BLaER1 treated with 17β-estradiol and CSF1 and Interleukin-3, amounts not matched to agents 10 nM and 100 nM (cell line): Measurements from ENCODE around the gene SRGN.

Experiments
- H3K27ac ChIP-seq, 11 experiments: shearing (Covaris generic); formaldehyde crosslinking; 2 replicates each; pipeline ENCODE4 v1.8.1; 2022
- H3K27me3 ChIP-seq, 11 experiments: shearing (Covaris generic); formaldehyde crosslinking; 2 replicates each; pipeline ENCODE4 v1.8.1; 2022
- H3K36me3 ChIP-seq, 11 experiments: shearing (Covaris generic); formaldehyde crosslinking; 2 replicates each; pipeline ENCODE4 v1.8.1; 2022
- H3K4me1 ChIP-seq, 10 experiments: shearing (Covaris generic); formaldehyde crosslinking; 2 replicates each; pipeline ENCODE4 v1.8.1; 2022
- H3K4me2 ChIP-seq, 11 experiments: shearing (Covaris generic); formaldehyde crosslinking; 2 replicates each; pipeline ENCODE4 v1.8.1; 2022
- H3K4me3 ChIP-seq, 10 experiments: shearing (Covaris generic); formaldehyde crosslinking; 2 replicates each; pipeline ENCODE4 v1.8.1; 2022
- H3K9ac ChIP-seq, 11 experiments: shearing (Covaris generic); formaldehyde crosslinking; 2 replicates each; pipeline ENCODE4 v1.8.1; 2022
- H3K9me3 ChIP-seq, 11 experiments: shearing (Covaris generic); formaldehyde crosslinking; replicated peaks in 1 of 11; 2 replicates each; pipeline ENCODE4 v1.8.1; 2022
- H4K20me1 ChIP-seq, 11 experiments: shearing (Covaris generic); formaldehyde crosslinking; 2 replicates each; pipeline ENCODE4 v1.8.1; 2022
- Cebpa-rat ChIP-seq, 11 experiments: shearing (Covaris generic); IDR thresholded peaks; 2 replicates each; pipeline ENCODE4 v1.8.1; 2022

SRGN gene

GRCh38 chr10:69100136-69100872 is 12.4 kb downstream of the SRGN start:
- H3K27me3 ChIP-seq: no peaks in the 10 kb centered on the region
- H3K9ac ChIP-seq: peak overlapping the region in 3 of 11 experiments; percentile 15 to 69 (median 30); a peak in 5 of 22 replicates
- H3K27ac ChIP-seq: peak overlapping the region in 4 of 11 experiments; percentile 28 to 53 (median 44); a peak in 4 of 22 replicates

GRCh38 chr10:69101451-69102095 is 13.7 kb downstream of the SRGN start:
- Histone ChIP-seq H3K4me2 (peak overlapping the region in 8 of 11 experiments; percentile 23 to 89 (median 63); a peak in 16 of 22 replicates), H3K27me3 (no peaks in the 10 kb centered on the region), H3K4me1 (peaks cover 5 to 67% (median 43%) of the 10 kb centered on the region in 10 experiments; a peak in 18 of 20 replicates), H4K20me1 (peaks cover 0 to 100% (median 96%) of the 10 kb centered on the region in 11 experiments; a peak in 19 of 22 replicates), H3K9ac (peak overlapping the region in 3 of 11 experiments; percentile 6 to 30 (median 25); a peak in 3 of 22 replicates), H3K9me3 (0 out of 22 replicates have a peak, but pooled peaks cover 0 to 6% (median 0%) of the 10 kb centered on the region in 11 experiments), H3K36me3 (peaks cover 0 to 97% (median 93%) of the 10 kb centered on the region in 11 experiments; a peak in 21 of 22 replicates), H3K4me3 (peak overlapping the region in 3 of 10 experiments; percentile 9 to 22 (median 10); a peak in 2 of 20 replicates), H3K27ac (peak overlapping the region in 6 of 11 experiments; percentile 5 to 53 (median 38); a peak in 9 of 22 replicates)
- no peak for TF ChIP-seq Cebpa-rat (IDR thresholded peaks at IDR 0.05)

More at GRCh38 chr10:69100136-69100872, 12.4 kb downstream of the SRGN start:
- peak in 1 of 11 experiments; percentile 41; a peak in 1 of 22 replicates for TF ChIP-seq Cebpa-rat (IDR thresholded peaks at IDR 0.05)
- Histone ChIP-seq H3K36me3 (peaks cover 0 to 100% (median 99%) of the 10 kb centered on the region in 11 experiments; a peak in 21 of 22 replicates), H3K4me1 (peaks cover 5 to 79% (median 55%) of the 10 kb centered on the region in 10 experiments; a peak in 19 of 20 replicates), H3K9me3 (0 out of 22 replicates have a peak, but pooled peaks cover 0 to 6% (median 0%) of the 10 kb centered on the region in 11 experiments), H3K4me3 (peak overlapping the region in 3 of 10 experiments; percentile 0 to 34 (median 8); a peak in 3 of 20 replicates), H4K20me1 (peaks cover 0 to 100% (median 100%) of the 10 kb centered on the region in 11 experiments; a peak in 20 of 22 replicates), H3K4me2 (peak overlapping the region in 8 of 11 experiments; percentile 23 to 89 (median 63); a peak in 14 of 22 replicates)

GRCh38 chr10:69102440-69102839 is 14.5 kb downstream of the SRGN start:
- Histone ChIP-seq H3K27ac (peak overlapping the region in 5 of 11 experiments; percentile 10 to 53 (median 46); a peak in 5 of 22 replicates), H3K4me2 (peak overlapping the region in 5 of 11 experiments; percentile 61 to 89 (median 75); a peak in 9 of 22 replicates), H3K36me3 (peaks cover 0 to 89% (median 86%) of the 10 kb centered on the region in 11 experiments; a peak in 21 of 22 replicates), H3K4me3 (0 out of 20 replicates have a peak overlapping the region, but pooled peaks of 1 of the 10 experiments have one; percentile 9), H3K4me1 (peaks cover 5 to 58% (median 40%) of the 10 kb centered on the region in 10 experiments; a peak in 18 of 20 replicates), H4K20me1 (peaks cover 0 to 100% (median 88%) of the 10 kb centered on the region in 11 experiments; a peak in 19 of 22 replicates), H3K9ac (peak overlapping the region in 1 of 11 experiments; percentile 25; a peak in 1 of 22 replicates), H3K9me3 (0 out of 22 replicates have a peak, but pooled peaks cover 0 to 6% (median 0%) of the 10 kb centered on the region in 11 experiments), H3K27me3 (no peaks in the 10 kb centered on the region)
- no peak for TF ChIP-seq Cebpa-rat (IDR thresholded peaks at IDR 0.05)

DNA sequence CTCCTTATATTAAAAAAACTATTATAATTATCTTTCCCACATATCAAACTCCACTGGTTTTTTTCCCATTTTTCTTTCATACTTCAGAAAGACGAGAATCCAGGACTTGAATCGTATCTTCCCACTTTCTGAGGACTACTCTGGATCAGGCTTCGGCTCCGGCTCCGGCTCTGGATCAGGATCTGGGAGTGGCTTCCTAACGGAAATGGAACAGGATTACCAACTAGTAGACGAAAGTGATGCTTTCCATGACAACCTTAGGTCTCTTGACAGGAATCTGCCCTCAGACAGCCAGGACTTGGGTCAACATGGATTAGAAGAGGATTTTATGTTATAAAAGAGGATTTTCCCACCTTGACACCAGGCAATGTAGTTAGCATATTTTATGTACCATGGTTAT is 15.9 kb downstream of the SRGN start:
- no peak for TF ChIP-seq Cebpa-rat (IDR thresholded peaks at IDR 0.05)
- H3K4me2 ChIP-seq: no peak overlapping the region

DNA sequence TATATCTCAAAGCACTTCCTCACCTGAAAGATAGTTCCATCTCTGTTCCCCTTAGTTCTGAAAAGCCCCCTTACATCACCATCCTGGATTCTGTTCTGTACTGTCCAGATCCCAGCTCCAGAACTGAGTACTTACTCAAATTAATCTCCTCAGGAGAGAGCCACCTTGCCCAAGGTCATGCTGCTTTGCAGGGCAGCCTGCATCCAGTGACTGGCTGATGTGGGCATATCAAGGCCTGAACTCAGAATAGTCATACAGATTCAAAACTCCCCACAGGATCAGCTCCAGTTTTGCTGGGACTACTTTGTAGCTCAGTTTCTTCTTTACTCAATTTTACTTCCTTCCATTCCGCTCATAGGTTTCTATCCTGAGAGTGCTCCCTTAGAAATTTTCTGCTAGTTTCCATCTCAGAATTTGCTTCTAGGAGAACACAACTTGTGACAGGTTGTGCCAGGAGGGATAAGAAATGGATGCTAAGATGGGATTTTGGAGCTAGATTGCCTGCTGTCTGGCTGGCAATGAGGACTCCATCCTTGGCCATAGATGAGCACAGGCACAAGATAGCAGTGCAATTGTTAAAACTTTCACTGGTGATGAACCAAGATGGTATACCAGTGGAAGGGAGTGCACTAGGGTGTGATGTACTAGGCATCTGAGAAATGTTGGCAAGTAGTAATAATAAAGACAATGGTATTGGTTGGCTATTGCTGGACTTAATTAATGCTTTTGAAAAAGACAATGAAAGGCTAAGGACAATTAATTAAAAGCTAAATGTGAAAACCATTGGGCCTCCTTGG is 17.3 kb downstream of the SRGN start:
- Histone ChIP-seq H3K4me1 (peaks cover under 1 to 30% (median 22%) of the 10 kb centered on the region in 10 experiments; a peak in 17 of 20 replicates), H4K20me1 (peaks cover 0 to 84% (median 60%) of the 10 kb centered on the region in 11 experiments; a peak in 19 of 22 replicates), H3K36me3 (peaks cover 0 to 62% (median 58%) of the 10 kb centered on the region in 11 experiments; a peak in 21 of 22 replicates), H3K9me3 (0 out of 22 replicates have a peak, but pooled peaks cover 0 to 6% (median 0%) of the 10 kb centered on the region in 11 experiments), H3K27me3 (no peaks in the 10 kb centered on the region), H3K4me3 (no peak overlapping the region), H3K4me2 (no peak overlapping the region), H3K27ac (0 out of 22 replicates have a peak overlapping the region, but pooled peaks of 1 of the 11 experiments have one; percentile 16), H3K9ac (no peak overlapping the region)
- no peak for TF ChIP-seq Cebpa-rat (IDR thresholded peaks at IDR 0.05)

More for the DNA sequence above, 15.9 kb downstream of the SRGN start:
- 0 out of 22 replicates have a peak, but pooled peaks cover 0 to 6% (median 0%) of the 10 kb centered on the region in 11 experiments for H3K9me3 ChIP-seq
- H4K20me1 ChIP-seq: peaks cover 0 to 98% (median 74%) of the 10 kb centered on the region in 11 experiments; a peak in 19 of 22 replicates
- H3K36me3 ChIP-seq: peaks cover 0 to 76% (median 73%) of the 10 kb centered on the region in 11 experiments; a peak in 21 of 22 replicates
- no peaks in the 10 kb centered on the region for H3K27me3 ChIP-seq
- H3K27ac ChIP-seq: no peak overlapping the region
- peaks cover 5 to 44% (median 35%) of the 10 kb centered on the region in 10 experiments; a peak in 18 of 20 replicates for H3K4me1 ChIP-seq
- no peak overlapping the region for H3K4me3 ChIP-seq
- no peak overlapping the region for H3K9ac ChIP-seq

GRCh38 chr10:69107176-69107490 is 19.2 kb downstream of the SRGN start:
- Histone ChIP-seq H3K27me3 (no peaks in the 10 kb centered on the region), H3K4me3 (no peak overlapping the region), H3K4me1 (peaks cover 0 to 11% (median 3%) of the 10 kb centered on the region in 10 experiments; a peak in 14 of 20 replicates), H4K20me1 (peaks cover 0 to 65% (median 41%) of the 10 kb centered on the region in 11 experiments; a peak in 19 of 22 replicates), H3K27ac (0 out of 22 replicates have a peak overlapping the region, but pooled peaks of 1 of the 11 experiments have one; percentile 3), H3K4me2 (no peak overlapping the region), H3K9me3 (0 out of 22 replicates have a peak, but pooled peaks cover 0 to 6% (median 0%) of the 10 kb centered on the region in 11 experiments), H3K36me3 (peaks cover 0 to 42% (median 39%) of the 10 kb centered on the region in 11 experiments; a peak in 21 of 22 replicates), H3K9ac (no peak overlapping the region)
- TF ChIP-seq Cebpa-rat (IDR thresholded peaks at IDR 0.05): no peak

- Histone ChIP-seq H4K20me1 (peaks cover 0 to 59% (median 35%) of the 10 kb centered on the region in 11 experiments; a peak in 19 of 22 replicates), H3K27me3 (no peaks in the 10 kb centered on the region), H3K4me3 (no peak overlapping the region), H3K27ac (no peak overlapping the region), H3K9me3 (0 out of 22 replicates have a peak, but pooled peaks cover 0 to 6% (median 0%) of the 10 kb centered on the region in 11 experiments), H3K4me1 (peaks cover 0 to 5% (median 0%) of the 10 kb centered on the region in 10 experiments; a peak in 6 of 20 replicates), H3K9ac (no peak overlapping the region), H3K4me2 (no peak overlapping the region), H3K36me3 (peaks cover 0 to 37% (median 33%) of the 10 kb centered on the region in 11 experiments; a peak in 21 of 22 replicates)
- TF ChIP-seq Cebpa-rat (IDR thresholded peaks at IDR 0.05): peak in 6 of 11 experiments; percentile 28 to 56 (median 44); a peak in 6 of 22 replicates
Measured at GRCh38 chr10:69107699-69108098, 19.8 kb downstream of the SRGN start.
